ENCODE results near the gene MRPL38. TPM values are rescaled to one million over a fixed set of nuclear protein-coding genes. Genes with fewer than 3 reads are reported as not detected.

The MRPL38 gene
- total RNA-seq, 2 experiments from 2014 or later = 112 to 198 TPM

GRCh38 chr17:75893305-75894048, 11.2 kb downstream of the MRPL38 start:
- ChIA-PET POLR2A (interaction anchor here (0.5 to 0.8 kb wide), 4 partner anchors 18 to 87 kb away, joined by 3 read pairs; no protein-coding TSS in a partner anchor), CTCF (ENCODE audit: unreplicated experiment) (no interaction called here)
- Histone ChIP-seq H3K4me1 (ENCODE audit: insufficient read depth, low read length, poor library complexity, severe bottlenecking) (peaks cover 23% of the 10 kb centered on the region), H3K9me2 (ENCODE audit: insufficient read depth, low read length) (no peaks in the 10 kb centered on the region), H3K4me3 (ENCODE audit: low read depth, low read length, poor library complexity, severe bottlenecking) (no peak overlapping the region), H4K20me1 (ENCODE audit: insufficient read depth, low read length) (no peaks in the 10 kb centered on the region), H3K4me2 (ENCODE audit: low read length) (no peak overlapping the region), H2AFZ (ENCODE audit: low read length) (no peak overlapping the region), H3K9me3 (ENCODE audit: low read length) (no peaks in the 10 kb centered on the region), H3K27ac (ENCODE audit: low read depth, low read length, poor library complexity, severe bottlenecking) (no peak overlapping the region), H3K36me3 (ENCODE audit: insufficient read depth, low read length) (peaks cover 48% of the 10 kb centered on the region), H3K79me2 (ENCODE audit: insufficient read depth, low read depth, low read length) (peaks cover 20% of the 10 kb centered on the region)
- no peak for DNase-seq (ENCODE audit: low spot score)
- TF ChIP-seq EZH2phosphoT487 (IDR thresholded peaks at IDR 0.05; ENCODE audit: borderline replicate concordance, low read depth, low read length) (no peak), CTCF (conservative IDR thresholded peaks at IDR 0.05; ENCODE audit: low read length) (no peak)
- intact Hi-C loops (cut with micrococcal nuclease; ENCODE audit: unreplicated experiment) = no loop called here
- no TSS peak for BruUV-seq (replicated peaks)

- Histone ChIP-seq H3K4me2 (ENCODE audit: low read length) (no peak overlapping the region), H2AFZ (ENCODE audit: low read length) (no peak overlapping the region), H3K79me2 (ENCODE audit: insufficient read depth, low read depth, low read length) (peaks cover 20% of the 10 kb centered on the region), H3K27ac (ENCODE audit: low read depth, low read length, poor library complexity, severe bottlenecking) (no peak overlapping the region), H3K36me3 (ENCODE audit: insufficient read depth, low read length) (peaks cover 43% of the 10 kb centered on the region), H3K4me1 (ENCODE audit: insufficient read depth, low read length, poor library complexity, severe bottlenecking) (peaks cover 23% of the 10 kb centered on the region), H3K9me2 (ENCODE audit: insufficient read depth, low read length) (no peaks in the 10 kb centered on the region), H4K20me1 (ENCODE audit: insufficient read depth, low read length) (no peaks in the 10 kb centered on the region), H3K4me3 (ENCODE audit: low read depth, low read length, poor library complexity, severe bottlenecking) (no peak overlapping the region), H3K9me3 (ENCODE audit: low read length) (no peaks in the 10 kb centered on the region)
- intact Hi-C loops (cut with micrococcal nuclease; ENCODE audit: unreplicated experiment) = no loop called here
- TF ChIP-seq EZH2phosphoT487 (IDR thresholded peaks at IDR 0.05; ENCODE audit: borderline replicate concordance, low read depth, low read length) (no peak), CTCF (conservative IDR thresholded peaks at IDR 0.05; ENCODE audit: low read length) (no peak)
- CTCF ChIA-PET (ENCODE audit: unreplicated experiment) = interaction anchor here (0.5 kb wide), 1 partner anchor 48 kb away, joined by 9 read pairs; the partner anchor contains the start of gene UNC13D
- DNase-seq (ENCODE audit: low spot score) = no peak
- POLR2A ChIA-PET = interaction anchor here (0.6 kb wide), 1 partner anchor 88 kb away, joined by 3 read pairs; no protein-coding TSS in a partner anchor
- no TSS peak for BruUV-seq (replicated peaks)
Observed at GRCh38 chr17:75892556-75893224, 12.0 kb downstream of the MRPL38 start.
